Keratinocyte (primary cell): ENCODE measurements around the gene LSAMP. TPM values are rescaled to one million over a fixed set of nuclear protein-coding genes. Genes with fewer than 3 reads are reported as not detected.
"Not testable (repeated sequence)": the region's sequence is repeated elsewhere in the genome, so short reads cannot be mapped to it uniquely, and the experiment has no call there.

Experiments
- DNase-seq: peaks from one replicate; pipeline ENCODE4 v3.0.0-alpha.2; 2011; ENCODE audit warnings: low read depth, missing footprints, low spot score
- FAIRE-seq: peaks from 2 replicates; lab custom pipeline; 2011; peaks lifted over from hg19 to GRCh38; lab: Jason Lieb, UNC
- H2AFZ ChIP-seq: 2 replicates; pipeline ENCODE4 v1.6.0; 2012; ENCODE audit warnings: low read length, control low read depth, inconsistent platforms; ENCODE audit not compliant: control insufficient read depth
- H3K27ac ChIP-seq: 2 replicates; pipeline ENCODE4 v1.5.1; 2011; ENCODE audit warnings: low read length; ENCODE audit not compliant: control insufficient read depth, insufficient read depth
- H3K27me3 ChIP-seq: 3 replicates; pipeline ENCODE4 v1.6.0; 2011; ENCODE audit warnings: low read length; ENCODE audit not compliant: control insufficient read depth, insufficient read depth; ENCODE audit errors: extremely low read depth
- H3K36me3 ChIP-seq, 2 experiments: 2 replicates in 1 of 2; 3 replicates in 1 of 2; pipeline ENCODE4 v1.5.1; 2011; ENCODE audit warnings: low read length in 2 of 2, mild to moderate bottlenecking in 1 of 2; ENCODE audit not compliant: control insufficient read depth in 2 of 2, insufficient read depth in 2 of 2; ENCODE audit errors: extremely low read depth in 1 of 2
- H3K4me1 ChIP-seq: 3 replicates; pipeline ENCODE4 v1.5.1; 2011; ENCODE audit warnings: low read length; ENCODE audit not compliant: control insufficient read depth, insufficient read depth; ENCODE audit errors: extremely low read depth
- H3K4me2 ChIP-seq: 3 replicates; pipeline ENCODE4 v1.6.0; 2011; ENCODE audit warnings: low read depth, low read length; ENCODE audit not compliant: control insufficient read depth, insufficient read depth; ENCODE audit errors: extremely low read depth
- H3K4me3 ChIP-seq, 3 experiments: fragments of 200-600 bp in 1 of 3; sonication (generic) in 1 of 3; 2 replicates in 2 of 3; 3 replicates in 1 of 3; pipeline ENCODE4 v1.5.1; 2011 to 2016; ENCODE audit warnings: low read length in 3 of 3, mild to moderate bottlenecking in 3 of 3, control low read depth in 2 of 3, inconsistent platforms in 1 of 3, low read depth in 1 of 3, mixed read lengths in 1 of 3, mixed run types in 1 of 3, moderate library complexity in 1 of 3; ENCODE audit not compliant: control insufficient read depth in 2 of 3, insufficient read depth in 2 of 3; ENCODE audit errors: extremely low read depth in 1 of 3
- H3K79me2 ChIP-seq: 2 replicates; pipeline ENCODE4 v1.6.0; 2012; ENCODE audit warnings: low read length; ENCODE audit not compliant: control insufficient read depth, insufficient read depth
- H3K9ac ChIP-seq: 3 replicates; pipeline ENCODE4 v1.6.0; 2011; ENCODE audit warnings: low read length; ENCODE audit not compliant: control insufficient read depth, insufficient read depth; ENCODE audit errors: extremely low read depth
- H3K9me1 ChIP-seq: 3 replicates; pipeline ENCODE4 v1.6.0; 2011; ENCODE audit warnings: low read length; ENCODE audit not compliant: control insufficient read depth, insufficient read depth; ENCODE audit errors: extremely low read depth
- H3K9me3 ChIP-seq: 2 replicates; pipeline ENCODE4 v1.5.1; 2012; ENCODE audit warnings: low read depth, low read length; ENCODE audit not compliant: control insufficient read depth
- H4K20me1 ChIP-seq: 3 replicates; pipeline ENCODE4 v1.6.0; 2011; ENCODE audit warnings: low read length; ENCODE audit not compliant: control insufficient read depth, insufficient read depth; ENCODE audit errors: extremely low read depth
- EZH2 ChIP-seq: IDR thresholded peaks from one replicate; pipeline ENCODE4 v1.6.1; 2012; ENCODE audit warnings: inconsistent platforms, mild to moderate bottlenecking, low read length, moderate library complexity
- dilution Hi-C: fragments of 300-500 bp; cut with MboI; formaldehyde crosslinking; loops from one replicate; pipeline ENCODE4 v1.7.0; 2020; ENCODE audit warnings: low sequenced_read_pairs; ENCODE audit not compliant: extremely low pct_ligation_motif_present
- polyA plus RNA-seq, 5 experiments: library from polyadenylated mRNA; depleted of rRNA in 3 of 5; stranded (reverse) in 3 of 5; stranded (forward) in 1 of 5; unstranded in 1 of 5; fragments of >200 nt; gene quantifications; 1 replicate in 1 of 5; 2 replicates in 3 of 5; 3 replicates in 1 of 5; pipeline versions ENCODE4 v1.2.1 to v1.2.3, GENCODE V29; 2011 to 2012; ENCODE audit warnings: missing spikeins in 2 of 5, low read depth in 1 of 5, low replicate concordance in 1 of 5
- TF ChIP-seq, protein P1 (sequence below), 3 experiments: IDR thresholded peaks in 1 of 3; conservative IDR thresholded peaks in 1 of 3; optimal IDR thresholded peaks in 1 of 3; 2 replicates in 2 of 3; 3 replicates in 1 of 3; pipeline versions ENCODE3 to v1.5.1; 2011; ENCODE audit warnings: low read length in 3 of 3, mild to moderate bottlenecking in 3 of 3, moderate library complexity in 2 of 3, control low read depth in 1 of 3, inconsistent platforms in 1 of 3; ENCODE audit not compliant: insufficient read depth in 2 of 3; ENCODE audit errors: extremely low read depth in 1 of 3

The LSAMP gene
- polyA plus RNA-seq, 1 donor (not counting 4 experiments of a cell fraction or from before 2014, with no cell fraction given) = 0.12 TPM

DNA sequence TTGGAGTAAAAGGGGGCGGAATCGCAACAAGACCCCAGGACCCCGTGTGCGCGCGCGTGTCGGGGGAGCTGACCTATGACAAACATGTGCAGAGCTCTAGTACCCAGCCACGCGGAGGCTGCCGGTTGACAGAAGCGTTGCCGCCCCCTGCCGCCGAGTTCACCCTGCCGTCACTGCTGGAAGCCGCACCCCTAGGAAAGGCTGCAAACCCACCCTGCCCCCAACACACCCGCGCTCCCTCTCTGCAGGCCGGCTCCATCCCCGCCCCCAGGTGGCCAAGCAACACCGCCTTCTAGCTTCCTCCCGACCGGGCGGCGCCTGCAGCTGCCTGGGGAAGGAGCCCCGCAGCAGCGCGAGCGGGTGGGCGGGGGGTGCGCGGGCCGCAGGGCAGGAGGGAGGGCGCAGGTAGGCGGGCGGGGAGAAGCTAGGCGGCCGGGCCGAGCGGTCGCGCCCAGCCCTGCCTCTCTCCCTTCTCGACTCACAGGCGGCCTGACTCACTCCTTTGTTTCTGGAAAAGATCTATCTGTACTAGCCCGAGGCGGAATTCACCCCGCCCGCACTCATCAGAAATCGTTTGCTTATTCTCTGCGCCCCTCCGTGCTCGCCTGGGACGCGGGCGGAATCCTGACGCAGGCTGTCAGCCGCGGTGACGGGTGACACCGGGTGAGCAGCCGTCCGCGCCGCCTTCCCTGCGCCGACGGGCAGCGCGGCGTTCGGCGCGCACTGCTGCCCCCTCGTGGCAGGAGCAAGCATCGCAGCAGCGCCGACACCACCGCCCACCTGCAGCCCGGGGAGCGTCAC, 661.1 kb downstream of the LSAMP start:
- dilution Hi-C loops = no loop called here
- peak overlapping the region; percentile 85 for H3K4me2 ChIP-seq
- no peaks in the 10 kb centered on the region for H3K9me3 ChIP-seq
- no peaks in the 10 kb centered on the region for H3K36me3 ChIP-seq
- no peaks in the 10 kb centered on the region for H3K79me2 ChIP-seq
- no peaks in the 10 kb centered on the region for H3K27me3 ChIP-seq
- H3K4me1 ChIP-seq = peaks cover 29% of the 10 kb centered on the region
- H3K27ac ChIP-seq = peak overlapping the region; percentile 84
- DNase-seq = no peak
- no peaks in the 10 kb centered on the region for H4K20me1 ChIP-seq
- peak overlapping the region; percentile 83 for H2AFZ ChIP-seq
- H3K4me3 ChIP-seq = peak overlapping the region; percentile 48 to 59 (median 49)
- peak; percentile 62 for FAIRE-seq
- H3K9me1 ChIP-seq = no peaks in the 10 kb centered on the region
- TF ChIP-seq, protein P1, sequence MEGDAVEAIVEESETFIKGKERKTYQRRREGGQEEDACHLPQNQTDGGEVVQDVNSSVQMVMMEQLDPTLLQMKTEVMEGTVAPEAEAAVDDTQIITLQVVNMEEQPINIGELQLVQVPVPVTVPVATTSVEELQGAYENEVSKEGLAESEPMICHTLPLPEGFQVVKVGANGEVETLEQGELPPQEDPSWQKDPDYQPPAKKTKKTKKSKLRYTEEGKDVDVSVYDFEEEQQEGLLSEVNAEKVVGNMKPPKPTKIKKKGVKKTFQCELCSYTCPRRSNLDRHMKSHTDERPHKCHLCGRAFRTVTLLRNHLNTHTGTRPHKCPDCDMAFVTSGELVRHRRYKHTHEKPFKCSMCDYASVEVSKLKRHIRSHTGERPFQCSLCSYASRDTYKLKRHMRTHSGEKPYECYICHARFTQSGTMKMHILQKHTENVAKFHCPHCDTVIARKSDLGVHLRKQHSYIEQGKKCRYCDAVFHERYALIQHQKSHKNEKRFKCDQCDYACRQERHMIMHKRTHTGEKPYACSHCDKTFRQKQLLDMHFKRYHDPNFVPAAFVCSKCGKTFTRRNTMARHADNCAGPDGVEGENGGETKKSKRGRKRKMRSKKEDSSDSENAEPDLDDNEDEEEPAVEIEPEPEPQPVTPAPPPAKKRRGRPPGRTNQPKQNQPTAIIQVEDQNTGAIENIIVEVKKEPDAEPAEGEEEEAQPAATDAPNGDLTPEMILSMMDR (optimal IDR thresholded peaks at IDR 0.05 in 1 of 3, IDR thresholded peaks at IDR 0.05 in 1 of 3, conservative IDR thresholded peaks at IDR 0.05 in 1 of 3; ENCODE audit: extremely low read depth in 1 of 3, insufficient read depth in 2 of 3, low read length in 3 of 3) = peak; percentile 92 to 97 (median 95)
- TF ChIP-seq EZH2 = no peak
- peak overlapping the region; percentile 76 for H3K9ac ChIP-seq

DNA sequence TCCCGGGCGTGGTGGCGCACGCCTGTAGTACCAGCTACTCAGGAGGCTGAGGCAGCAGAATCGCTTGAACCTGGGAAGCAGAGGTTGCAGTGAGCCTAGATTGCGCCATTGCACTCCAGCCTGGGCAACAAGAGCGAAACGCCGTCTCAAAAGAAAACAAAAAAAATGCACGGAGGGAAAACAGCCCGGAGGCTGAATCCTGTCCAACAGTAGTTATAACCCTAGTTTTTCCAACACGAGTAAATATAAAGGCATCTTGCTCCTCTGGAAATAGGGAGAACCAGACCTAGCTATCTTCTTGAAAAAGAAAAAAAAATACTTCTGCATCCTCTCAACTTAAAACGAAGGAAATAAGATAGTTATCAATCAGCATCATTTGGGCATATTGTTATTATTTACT, 661.9 kb downstream of the LSAMP start:
- H3K79me2 ChIP-seq, H3K9me1 ChIP-seq, H3K9me3 ChIP-seq, DNase-seq, dilution Hi-C loops, FAIRE-seq, H2AFZ ChIP-seq, H4K20me1 ChIP-seq, H3K36me3 ChIP-seq, H3K27me3 ChIP-seq: not testable (repeated sequence)
- Histone ChIP-seq H3K4me3 (peak overlapping the region; percentile 48 to 59 (median 49)), H3K9ac (peak overlapping the region; percentile 76), H3K4me1 (peaks cover 23% of the 10 kb centered on the region), H3K27ac (peak overlapping the region; percentile 84), H3K4me2 (peak overlapping the region; percentile 80)
